HuH-7 (cell line): Measurements from ENCODE around the gene SDCBP2.
A peak's percentile ranks its signal among the peaks of the same experiment; 100 is the strongest.

Experiments used
- DNase-seq: peaks from one replicate; pipeline ENCODE4 v3.0.0; 2011; ENCODE audit warnings: low spot score

Gene SDCBP2

DNA sequence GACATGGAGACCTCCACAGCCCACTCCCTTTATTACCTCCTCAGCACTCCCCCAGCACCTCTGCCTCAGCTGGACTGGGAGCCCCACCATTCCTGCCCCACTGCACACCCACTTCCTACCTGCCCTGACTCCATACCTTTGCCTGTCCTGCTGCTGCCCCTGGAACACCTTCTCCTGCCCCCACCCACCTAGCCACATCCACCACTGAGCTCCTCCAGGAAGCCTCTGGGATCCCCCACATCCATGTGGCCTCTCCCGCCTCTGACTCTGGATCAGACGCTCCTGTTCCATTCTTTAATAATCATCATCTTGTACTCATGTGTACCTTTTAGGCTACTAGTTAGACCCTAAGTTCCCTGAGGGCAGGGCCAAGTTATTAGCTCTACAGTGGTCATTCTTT lies 2.2 kb upstream of the SDCBP2 start:
- DNase-seq = peak; percentile 6

GRCh38 chr20:1330075-1330830 lies 1.3 kb upstream of the SDCBP2 start:
- peak; percentile 6 for DNase-seq

GRCh38 chr20:1327827-1328679 lies 886 bp downstream of the SDCBP2 start:
- DNase-seq = peak; percentile 81

- no peak for DNase-seq
These were observed 1.7 kb downstream of the SDCBP2 start for GRCh38 chr20:1327241-1327653.

GRCh38 chr20:1326031-1326930 lies 2.7 kb downstream of the SDCBP2 start:
- no peak for DNase-seq

- peak; percentile 100 for DNase-seq
These were observed 3.5 kb downstream of the SDCBP2 start for GRCh38 chr20:1325173-1326030.

DNA sequence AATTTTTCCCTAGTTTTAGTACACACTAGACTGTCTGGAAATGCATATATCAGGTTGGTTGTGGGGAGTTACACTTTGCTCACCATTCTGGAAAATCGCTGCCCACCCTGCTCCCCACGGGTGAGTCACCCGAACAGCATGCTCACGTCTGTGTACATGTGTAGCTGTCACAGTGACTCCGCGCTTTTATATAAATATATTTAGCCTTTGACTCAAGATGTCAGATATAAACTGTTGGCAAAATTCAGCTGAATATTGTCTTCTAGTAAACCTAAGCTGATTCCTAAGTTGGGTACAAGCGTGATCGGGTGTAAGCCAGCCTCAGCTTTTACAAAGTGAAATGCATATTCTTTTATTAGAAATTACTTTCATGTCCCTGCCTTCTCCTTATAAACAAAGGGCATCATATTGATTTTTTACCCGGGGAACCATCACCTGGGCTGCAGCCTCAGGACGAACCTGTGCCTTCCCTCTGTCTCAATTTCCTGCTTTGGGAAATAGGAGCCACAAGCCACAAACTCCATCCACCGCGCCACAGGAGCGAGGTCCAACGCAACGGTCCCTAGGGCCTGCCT lies 4.3 kb downstream of the SDCBP2 start:
- no peak for DNase-seq

DNA sequence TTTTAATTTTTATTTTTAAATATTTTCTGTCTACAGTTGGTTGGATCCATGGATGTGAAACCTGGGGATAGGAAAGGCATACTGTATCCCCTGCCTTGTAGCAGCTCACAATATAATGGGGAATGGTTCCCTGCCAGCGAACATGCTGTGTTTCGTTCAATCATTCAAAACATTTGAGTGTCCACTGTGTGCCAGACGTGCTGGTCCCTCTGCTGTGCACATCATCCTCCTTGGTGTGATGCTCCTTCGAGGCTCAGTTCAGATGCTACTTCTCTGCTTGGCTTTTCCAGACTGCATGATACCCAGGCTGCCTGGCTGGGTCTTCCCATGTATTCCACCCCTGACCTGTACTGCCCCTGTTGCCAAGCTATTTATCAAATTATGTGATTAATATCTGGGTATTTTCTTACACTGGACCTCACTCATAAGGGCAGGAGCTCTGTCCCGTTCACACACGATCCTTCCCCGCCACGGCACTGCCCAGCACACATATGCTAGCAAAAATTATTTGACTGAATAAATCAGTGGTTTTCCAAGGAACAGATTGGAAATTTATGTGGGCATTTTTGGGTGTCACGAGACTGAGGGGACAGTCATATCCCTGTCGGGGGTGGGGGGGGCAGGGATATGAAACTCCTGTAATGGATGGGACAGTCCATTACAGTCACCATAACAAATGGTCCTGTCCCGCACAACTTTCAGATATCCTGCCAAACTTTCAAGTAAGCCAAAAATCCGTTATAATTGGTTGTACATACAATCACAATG lies 4.9 kb downstream of the SDCBP2 start:
- no peak for DNase-seq

DNA sequence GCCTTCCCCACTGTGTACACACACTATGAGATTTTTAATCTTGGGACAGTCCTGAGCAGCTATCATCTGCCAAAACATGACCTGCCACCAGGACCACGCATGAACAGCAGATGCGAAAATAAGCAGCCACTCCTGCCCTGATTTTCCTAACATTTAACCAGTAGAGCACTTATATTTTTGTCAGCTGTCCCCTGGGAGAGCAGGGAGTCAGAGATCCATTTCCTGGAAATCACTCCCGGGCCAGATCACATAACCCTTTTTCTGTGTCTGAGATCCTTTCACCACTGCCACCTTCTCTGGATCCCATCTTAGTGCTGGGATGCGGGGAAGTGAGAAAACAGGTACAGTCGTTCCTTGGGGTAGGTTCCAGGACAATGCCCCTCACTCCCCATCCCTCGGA lies 5.7 kb downstream of the SDCBP2 start:
- DNase-seq = no peak

GRCh38 chr20:1322511-1323245 lies 6.3 kb downstream of the SDCBP2 start:
- no peak for DNase-seq

DNA sequence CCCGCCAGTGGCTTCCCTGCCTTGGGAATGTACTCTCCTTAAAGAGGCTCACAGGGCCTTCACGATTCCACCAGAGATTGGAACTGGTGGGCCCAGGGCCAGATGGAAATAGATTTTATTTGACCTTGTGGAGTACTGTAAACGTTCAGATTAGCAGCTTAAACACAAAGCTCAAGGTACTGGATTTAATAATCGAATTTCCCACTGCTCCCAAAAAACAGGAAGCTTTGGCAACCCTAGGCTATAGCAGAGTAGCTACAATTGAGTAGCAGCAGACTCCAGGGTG lies 7.3 kb downstream of the SDCBP2 start:
- DNase-seq = no peak

DNA sequence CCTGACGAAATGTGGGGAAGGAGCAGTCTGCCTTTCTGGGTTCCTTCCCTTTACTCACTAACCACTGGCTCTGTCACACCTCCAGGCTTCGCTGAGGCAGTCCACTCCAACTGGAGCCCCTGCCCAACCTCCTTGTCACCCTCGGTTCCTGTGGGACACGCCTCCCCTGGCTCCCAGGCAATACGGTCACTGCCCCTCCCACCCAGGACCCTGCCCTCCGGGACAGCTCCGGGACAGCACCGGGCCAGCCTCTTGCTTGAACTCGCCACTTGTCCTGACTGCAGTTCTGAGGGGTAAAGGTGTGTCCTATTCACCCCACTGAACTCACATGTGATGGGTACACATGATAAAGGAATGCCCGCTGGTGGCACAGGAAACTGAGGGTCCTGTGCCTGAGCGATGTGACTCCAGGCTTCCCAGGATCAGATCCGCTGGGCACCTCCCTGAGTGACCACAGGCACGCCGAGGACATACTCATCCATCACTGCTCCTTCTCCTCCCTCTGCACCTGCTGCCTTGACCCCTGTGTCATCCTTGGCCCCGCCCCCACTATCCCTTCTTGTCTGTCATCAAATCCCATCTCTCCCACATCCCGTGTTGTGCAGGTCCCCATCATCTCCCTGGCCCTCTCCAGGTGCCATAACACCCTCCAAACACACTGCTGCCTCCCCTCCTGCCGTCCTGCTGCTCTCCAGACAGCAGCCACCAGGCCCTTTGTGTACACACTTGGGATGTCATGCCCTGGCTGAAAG lies 7.9 kb downstream of the SDCBP2 start:
- DNase-seq = no peak

- no peak for DNase-seq
These were observed 8.9 kb downstream of the SDCBP2 start for GRCh38 chr20:1320016-1320415.

DNA sequence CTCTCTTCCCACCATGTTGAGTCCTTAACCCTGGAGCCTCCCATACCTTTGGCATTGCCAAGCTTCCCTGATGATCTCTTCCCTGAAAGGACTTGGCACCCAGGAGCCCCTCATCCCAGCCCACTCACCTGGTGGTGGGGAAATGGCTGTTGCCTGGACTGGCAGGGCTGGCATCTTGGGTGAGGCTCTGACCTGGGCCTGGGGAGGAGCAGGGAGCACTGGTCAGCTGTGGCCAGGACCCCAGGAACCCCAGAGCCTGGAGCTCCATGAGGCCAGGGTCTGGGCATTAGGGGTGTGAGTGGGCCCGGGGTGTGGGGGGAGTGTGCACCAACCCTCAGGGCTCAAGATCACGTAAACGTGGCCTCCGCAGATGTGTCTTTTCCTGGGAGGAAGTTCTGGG lies 9.5 kb downstream of the SDCBP2 start:
- no peak for DNase-seq

DNA sequence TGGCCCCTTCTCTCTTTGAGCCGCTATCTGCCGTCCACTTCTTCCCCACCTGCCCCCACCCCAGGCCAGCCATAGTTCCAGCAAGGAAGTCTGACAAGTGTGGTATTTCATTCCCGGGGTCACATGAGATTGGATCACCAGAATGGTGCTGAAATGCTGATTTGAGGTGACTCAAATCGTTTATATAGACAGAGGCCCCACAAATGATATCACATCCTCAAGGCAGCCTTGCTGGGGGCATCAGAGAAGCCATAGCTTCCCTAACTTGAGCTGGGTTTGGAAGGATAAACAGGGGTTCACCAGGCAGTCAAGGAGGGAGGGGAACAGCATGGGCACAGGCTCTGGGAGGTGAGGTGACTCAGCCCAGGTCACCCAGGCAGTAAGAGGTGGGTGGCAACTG lies 9.9 kb downstream of the SDCBP2 start:
- DNase-seq = no peak

DNA sequence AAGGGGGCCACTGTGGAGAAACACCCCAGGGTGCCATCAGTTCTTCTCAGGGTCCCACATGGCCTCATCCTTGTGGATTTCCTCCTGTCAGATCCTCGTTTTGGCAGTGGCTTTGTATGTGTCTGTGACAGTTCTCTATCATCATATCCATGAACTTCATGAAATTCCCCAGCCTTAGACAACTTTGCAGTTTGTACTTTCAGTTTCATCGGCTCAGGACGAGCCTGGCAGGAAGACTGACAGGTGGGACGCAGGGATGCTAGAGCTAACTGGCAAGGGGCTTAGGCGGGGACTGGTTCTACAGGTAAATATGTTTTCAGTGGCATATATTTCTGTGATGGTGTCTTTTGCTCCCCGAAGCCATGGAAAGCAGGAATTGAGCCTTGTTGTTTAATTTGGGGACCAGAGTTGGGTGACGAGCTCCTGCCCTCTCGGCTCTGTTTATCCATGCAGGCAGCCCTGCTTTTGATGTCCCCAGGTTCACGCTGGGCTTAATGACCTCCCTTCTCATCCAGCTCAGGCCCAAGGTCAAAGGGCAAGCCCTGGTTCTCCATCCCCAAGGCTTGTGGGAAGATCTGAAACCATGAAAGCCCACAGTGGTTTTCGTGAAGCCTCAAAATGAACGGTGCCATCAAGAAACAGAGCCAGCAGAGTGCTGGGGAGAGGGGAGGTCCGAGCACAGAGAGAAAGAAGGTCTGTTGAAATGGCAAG lies 11.2 kb downstream of the SDCBP2 start:
- DNase-seq = no peak

DNA sequence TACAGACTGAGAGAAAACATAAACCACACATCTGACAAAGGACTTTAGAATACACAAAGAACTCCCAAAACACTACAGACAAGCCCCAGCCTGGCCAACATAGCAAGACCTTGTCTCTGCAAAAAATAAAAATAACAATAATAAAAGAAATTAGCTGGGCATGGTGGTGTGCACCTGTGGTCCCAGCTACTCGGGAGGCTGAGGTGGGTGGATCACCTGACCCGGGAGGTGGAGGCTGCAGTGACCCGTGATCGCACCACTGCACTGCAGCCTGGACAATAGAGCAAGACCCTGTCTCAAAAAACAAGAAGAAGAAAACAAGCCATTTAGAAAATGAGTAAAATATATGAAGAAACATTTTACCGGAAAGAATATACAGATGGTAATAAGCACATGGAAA lies 13.1 kb downstream of the SDCBP2 start:
- DNase-seq = no peak

DNA sequence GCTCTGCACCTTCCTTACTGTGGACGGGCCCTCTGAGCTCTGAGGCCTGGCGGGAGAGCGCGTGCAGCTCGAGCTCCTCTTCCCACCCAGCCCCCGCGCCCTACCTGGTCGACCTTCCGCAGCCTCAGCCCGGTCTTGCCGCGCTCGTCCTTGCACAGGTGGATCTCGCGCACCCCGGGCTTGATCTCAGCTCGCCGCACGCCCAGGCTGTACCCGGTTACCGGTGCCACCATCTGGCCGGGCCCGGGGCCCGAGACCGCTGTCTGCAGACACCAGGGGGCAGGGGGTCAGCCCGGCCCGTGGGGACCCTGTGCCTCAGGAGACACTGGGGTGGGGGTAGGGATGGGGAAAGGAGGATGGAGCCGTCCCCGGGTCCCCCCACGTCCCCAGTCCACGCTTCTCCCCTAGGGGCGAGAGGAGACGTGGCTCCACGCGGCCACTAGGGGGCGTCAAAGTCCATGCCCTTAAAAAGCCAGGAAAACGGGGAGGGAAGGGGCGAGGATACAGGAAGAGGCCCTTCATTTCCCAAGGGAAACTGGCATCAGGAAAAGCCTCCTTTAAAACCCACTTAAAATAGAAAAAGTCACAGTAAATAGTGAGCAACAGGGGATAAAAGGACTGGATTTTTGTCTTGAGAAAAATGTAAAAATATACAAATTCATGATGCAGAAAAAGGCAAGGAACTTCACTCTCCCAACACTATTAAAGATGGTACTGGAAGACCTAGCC lies 15.5 kb downstream of the SDCBP2 start:
- DNase-seq = peak; percentile 99
